Measurements from ENCODE around the gene TMPRSS3. TPM values are rescaled to one million over a fixed set of nuclear protein-coding genes. Genes with fewer than 3 reads are reported as not detected.
A peak's percentile ranks its signal among the peaks of the same experiment; 100 is the strongest.

The TMPRSS3 gene
- total RNA-seq, 1 experiment from 2014 or later: 0.27 TPM

- DNase-seq (ENCODE audit: low read depth): peak; percentile 36
Observed at GRCh38 chr21:42350927-42351426, 44.9 kb downstream of the TMPRSS3 start, which contains the start of gene TFF2. TFF2 (minus strand) TSS chr21:42350994; CDS start chr21:42350957, 37 bp downstream.

GRCh38 chr21:42350318-42350910 is 45.4 kb downstream of the TMPRSS3 start:
- DNase-seq (ENCODE audit: low read depth): no peak

GRCh38 chr21:42349420-42350317 is 46.2 kb downstream of the TMPRSS3 start:
- DNase-seq (ENCODE audit: low read depth): no peak

- DNase-seq (ENCODE audit: low read depth): no peak
Observed at GRCh38 chr21:42348762-42349161, 47.1 kb downstream of the TMPRSS3 start.

- DNase-seq (ENCODE audit: low read depth): no peak
Observed at GRCh38 chr21:42347601-42348327, 48.1 kb downstream of the TMPRSS3 start.

- DNase-seq (ENCODE audit: low read depth): no peak
Observed at GRCh38 chr21:42346866-42347600, 48.8 kb downstream of the TMPRSS3 start.

GRCh38 chr21:42346441-42346840 is 49.4 kb downstream of the TMPRSS3 start:
- DNase-seq (ENCODE audit: low read depth): no peak

GRCh38 chr21:42344631-42345030 is 51.2 kb downstream of the TMPRSS3 start:
- no peak for DNase-seq (ENCODE audit: low read depth)

- no peak for DNase-seq (ENCODE audit: low read depth)
Observed at GRCh38 chr21:42343963-42344510, 51.8 kb downstream of the TMPRSS3 start.

- DNase-seq (ENCODE audit: low read depth): no peak
Observed at GRCh38 chr21:42343556-42343955, 52.3 kb downstream of the TMPRSS3 start.

GRCh38 chr21:42343101-42343500 is 52.8 kb downstream of the TMPRSS3 start:
- DNase-seq (ENCODE audit: low read depth): no peak

GRCh38 chr21:42341776-42342542 is 53.9 kb downstream of the TMPRSS3 start:
- DNase-seq (ENCODE audit: low read depth): no peak

- no peak for DNase-seq (ENCODE audit: low read depth)
Observed at GRCh38 chr21:42340187-42341050, 55.4 kb downstream of the TMPRSS3 start.

GRCh38 chr21:42338729-42339715 is 56.8 kb downstream of the TMPRSS3 start:
- no peak for DNase-seq (ENCODE audit: low read depth)

GRCh38 chr21:42337830-42338728 is 57.8 kb downstream of the TMPRSS3 start:
- DNase-seq (ENCODE audit: low read depth): peak; percentile 63

GRCh38 chr21:42337276-42337675 is 58.6 kb downstream of the TMPRSS3 start:
- no peak for DNase-seq (ENCODE audit: low read depth)

- peak; percentile 13 for DNase-seq (ENCODE audit: low read depth)
Observed at GRCh38 chr21:42336054-42336453, 59.8 kb downstream of the TMPRSS3 start.

All from M059J (cell line).